Measurements from ENCODE around the gene SRPK2. TPM values are rescaled to one million over a fixed set of nuclear protein-coding genes. Genes with fewer than 3 reads are reported as not detected.

Gene SRPK2
- polyA plus RNA-seq, 1 donor from 2014 or later: 118 TPM

DNA sequence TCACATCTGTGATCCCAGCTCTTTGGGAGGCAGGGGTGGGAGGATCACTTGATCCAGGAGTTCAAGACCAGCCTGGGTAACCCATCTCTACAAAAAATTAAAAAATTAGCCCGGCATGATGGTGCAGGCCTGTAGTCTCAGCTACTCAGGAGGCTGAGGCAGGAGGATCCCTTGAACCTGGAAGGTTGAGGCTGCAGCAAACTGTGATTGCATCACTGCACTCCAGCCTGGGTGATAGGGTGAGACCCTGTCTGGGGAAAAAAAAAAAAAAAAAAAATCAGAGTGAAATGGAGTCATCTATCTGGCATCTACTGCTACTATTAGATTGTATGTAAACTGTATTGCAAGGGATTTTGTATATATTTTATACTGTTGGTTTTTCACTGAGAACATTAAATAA, 315.6 kb downstream of the SRPK2 start:
- Histone ChIP-seq H3K9ac (ENCODE audit: low read length) (no peak overlapping the region), H3K36me3 (ENCODE audit: insufficient read depth, low read length) (peaks cover 20% of the 10 kb centered on the region), H3K4me2 (ENCODE audit: low read length) (no peak overlapping the region), H4K20me1 (ENCODE audit: insufficient read depth) (peaks cover 9% of the 10 kb centered on the region), H2AFZ (ENCODE audit: low read depth, low read length) (no peak overlapping the region), H3K4me3 (ENCODE audit: low read length) (no peak overlapping the region), H3K9me2 (ENCODE audit: insufficient read depth, low read length) (peaks cover 3% of the 10 kb centered on the region), H3K27ac (ENCODE audit: low read length) (no peak overlapping the region), H3K27me3 (ENCODE audit: insufficient read depth, low read depth, low read length) (no peaks in the 10 kb centered on the region), H3K9me3 (ENCODE audit: low read length) (no peaks in the 10 kb centered on the region), H3F3A (ENCODE audit: insufficient read depth, low read length, poor library complexity, severe bottlenecking) (no peaks in the 10 kb centered on the region), H3K79me2 (replicated peaks; ENCODE audit: insufficient read depth, low read length) (peaks cover 11% of the 10 kb centered on the region)
- TF ChIP-seq, protein P1, sequence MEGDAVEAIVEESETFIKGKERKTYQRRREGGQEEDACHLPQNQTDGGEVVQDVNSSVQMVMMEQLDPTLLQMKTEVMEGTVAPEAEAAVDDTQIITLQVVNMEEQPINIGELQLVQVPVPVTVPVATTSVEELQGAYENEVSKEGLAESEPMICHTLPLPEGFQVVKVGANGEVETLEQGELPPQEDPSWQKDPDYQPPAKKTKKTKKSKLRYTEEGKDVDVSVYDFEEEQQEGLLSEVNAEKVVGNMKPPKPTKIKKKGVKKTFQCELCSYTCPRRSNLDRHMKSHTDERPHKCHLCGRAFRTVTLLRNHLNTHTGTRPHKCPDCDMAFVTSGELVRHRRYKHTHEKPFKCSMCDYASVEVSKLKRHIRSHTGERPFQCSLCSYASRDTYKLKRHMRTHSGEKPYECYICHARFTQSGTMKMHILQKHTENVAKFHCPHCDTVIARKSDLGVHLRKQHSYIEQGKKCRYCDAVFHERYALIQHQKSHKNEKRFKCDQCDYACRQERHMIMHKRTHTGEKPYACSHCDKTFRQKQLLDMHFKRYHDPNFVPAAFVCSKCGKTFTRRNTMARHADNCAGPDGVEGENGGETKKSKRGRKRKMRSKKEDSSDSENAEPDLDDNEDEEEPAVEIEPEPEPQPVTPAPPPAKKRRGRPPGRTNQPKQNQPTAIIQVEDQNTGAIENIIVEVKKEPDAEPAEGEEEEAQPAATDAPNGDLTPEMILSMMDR (IDR thresholded peaks at IDR 0.05; ENCODE audit: poor library complexity, severe bottlenecking): no peak
- TF ChIP-seq EZH2 (IDR thresholded peaks at IDR 0.05; ENCODE audit: borderline replicate concordance, insufficient read depth, low read length, poor library complexity, severe bottlenecking): no peak
- TF ChIP-seq POLR2AphosphoS5 (IDR thresholded peaks at IDR 0.05): no peak
- TF ChIP-seq SMC3 (conservative IDR thresholded peaks at IDR 0.05; ENCODE audit: poor library complexity): no peak
- no peak for TF ChIP-seq RAD21 (conservative IDR thresholded peaks at IDR 0.05)
- TF ChIP-seq, protein P2, sequence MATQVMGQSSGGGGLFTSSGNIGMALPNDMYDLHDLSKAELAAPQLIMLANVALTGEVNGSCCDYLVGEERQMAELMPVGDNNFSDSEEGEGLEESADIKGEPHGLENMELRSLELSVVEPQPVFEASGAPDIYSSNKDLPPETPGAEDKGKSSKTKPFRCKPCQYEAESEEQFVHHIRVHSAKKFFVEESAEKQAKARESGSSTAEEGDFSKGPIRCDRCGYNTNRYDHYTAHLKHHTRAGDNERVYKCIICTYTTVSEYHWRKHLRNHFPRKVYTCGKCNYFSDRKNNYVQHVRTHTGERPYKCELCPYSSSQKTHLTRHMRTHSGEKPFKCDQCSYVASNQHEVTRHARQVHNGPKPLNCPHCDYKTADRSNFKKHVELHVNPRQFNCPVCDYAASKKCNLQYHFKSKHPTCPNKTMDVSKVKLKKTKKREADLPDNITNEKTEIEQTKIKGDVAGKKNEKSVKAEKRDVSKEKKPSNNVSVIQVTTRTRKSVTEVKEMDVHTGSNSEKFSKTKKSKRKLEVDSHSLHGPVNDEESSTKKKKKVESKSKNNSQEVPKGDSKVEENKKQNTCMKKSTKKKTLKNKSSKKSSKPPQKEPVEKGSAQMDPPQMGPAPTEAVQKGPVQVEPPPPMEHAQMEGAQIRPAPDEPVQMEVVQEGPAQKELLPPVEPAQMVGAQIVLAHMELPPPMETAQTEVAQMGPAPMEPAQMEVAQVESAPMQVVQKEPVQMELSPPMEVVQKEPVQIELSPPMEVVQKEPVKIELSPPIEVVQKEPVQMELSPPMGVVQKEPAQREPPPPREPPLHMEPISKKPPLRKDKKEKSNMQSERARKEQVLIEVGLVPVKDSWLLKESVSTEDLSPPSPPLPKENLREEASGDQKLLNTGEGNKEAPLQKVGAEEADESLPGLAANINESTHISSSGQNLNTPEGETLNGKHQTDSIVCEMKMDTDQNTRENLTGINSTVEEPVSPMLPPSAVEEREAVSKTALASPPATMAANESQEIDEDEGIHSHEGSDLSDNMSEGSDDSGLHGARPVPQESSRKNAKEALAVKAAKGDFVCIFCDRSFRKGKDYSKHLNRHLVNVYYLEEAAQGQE (IDR thresholded peaks at IDR 0.05; ENCODE audit: borderline replicate concordance): no peak
- no peak for TF ChIP-seq TAF1 (IDR thresholded peaks at IDR 0.05; ENCODE audit: low read depth)
- no peak for TF ChIP-seq EP300 (conservative IDR thresholded peaks at IDR 0.05; ENCODE audit: poor library complexity, severe bottlenecking)
- TF ChIP-seq MXI1 (conservative IDR thresholded peaks at IDR 0.05; ENCODE audit: poor library complexity, severe bottlenecking): no peak

DNA sequence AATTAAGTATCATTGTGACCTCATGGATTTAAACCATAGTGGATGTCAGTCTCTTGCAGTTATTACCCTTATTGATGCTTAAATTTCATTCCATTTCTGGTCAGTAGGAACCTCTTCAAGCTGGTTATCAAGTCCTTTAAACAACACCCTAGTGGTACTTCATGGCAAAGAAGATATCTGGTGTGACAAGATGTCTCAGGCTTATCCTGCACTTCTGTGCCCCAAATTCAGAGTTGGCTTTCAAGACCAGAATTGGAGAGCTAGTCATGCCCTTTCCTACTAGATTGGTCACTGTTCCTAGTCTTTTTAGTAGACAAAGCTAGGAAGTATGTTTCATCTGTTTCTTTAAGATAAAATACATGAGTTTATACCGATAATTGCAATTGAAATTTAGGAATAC, 319.8 kb downstream of the SRPK2 start:
- Histone ChIP-seq H3K9me3 (ENCODE audit: low read length) (no peaks in the 10 kb centered on the region), H3K4me2 (ENCODE audit: low read length) (no peak overlapping the region), H3K9me2 (ENCODE audit: insufficient read depth, low read length) (no peaks in the 10 kb centered on the region), H2AFZ (ENCODE audit: low read depth, low read length) (no peak overlapping the region), H3K79me2 (replicated peaks; ENCODE audit: insufficient read depth, low read length) (peaks cover 26% of the 10 kb centered on the region), H3K27ac (ENCODE audit: low read length) (no peak overlapping the region), H3K36me3 (ENCODE audit: insufficient read depth, low read length) (peaks cover 12% of the 10 kb centered on the region), H3F3A (ENCODE audit: insufficient read depth, low read length, poor library complexity, severe bottlenecking) (no peaks in the 10 kb centered on the region), H3K9ac (ENCODE audit: low read length) (no peak overlapping the region), H3K27me3 (ENCODE audit: insufficient read depth, low read depth, low read length) (no peaks in the 10 kb centered on the region), H4K20me1 (ENCODE audit: insufficient read depth) (peaks cover 11% of the 10 kb centered on the region), H3K4me3 (ENCODE audit: low read length) (no peak overlapping the region)
- TF ChIP-seq, protein P1 (IDR thresholded peaks at IDR 0.05; ENCODE audit: poor library complexity, severe bottlenecking): no peak
- no peak for TF ChIP-seq EP300 (conservative IDR thresholded peaks at IDR 0.05; ENCODE audit: poor library complexity, severe bottlenecking)
- no peak for TF ChIP-seq MXI1 (conservative IDR thresholded peaks at IDR 0.05; ENCODE audit: poor library complexity, severe bottlenecking)
- TF ChIP-seq EZH2 (IDR thresholded peaks at IDR 0.05; ENCODE audit: borderline replicate concordance, insufficient read depth, low read length, poor library complexity, severe bottlenecking): no peak
- TF ChIP-seq RAD21 (conservative IDR thresholded peaks at IDR 0.05): no peak
- TF ChIP-seq SMC3 (conservative IDR thresholded peaks at IDR 0.05; ENCODE audit: poor library complexity): no peak
- no peak for TF ChIP-seq POLR2AphosphoS5 (IDR thresholded peaks at IDR 0.05)
- no peak for TF ChIP-seq TAF1 (IDR thresholded peaks at IDR 0.05; ENCODE audit: low read depth)
- TF ChIP-seq, protein P2 (IDR thresholded peaks at IDR 0.05; ENCODE audit: borderline replicate concordance): no peak

All from neural cell (in vitro differentiated cells).